ENCODE results near the gene P2RX2.

P2RX2 gene

GRCh38 chr12:132632521-132633228, 14.1 kb downstream of the P2RX2 start:
- H3K4me3 ChIP-seq (replicated peaks; ENCODE audit: low read depth, low read length) = no peak overlapping the region
- no peak for TF ChIP-seq CTCF (IDR thresholded peaks at IDR 0.05; ENCODE audit: low read length, missing control alignments)
- no peak for DNase-seq (ENCODE audit: low read depth)

GRCh38 chr12:132633398-132633797, 14.8 kb downstream of the P2RX2 start:
- no peak for DNase-seq (ENCODE audit: low read depth)
- TF ChIP-seq CTCF (IDR thresholded peaks at IDR 0.05; ENCODE audit: low read length, missing control alignments) = no peak
- no peak overlapping the region for H3K4me3 ChIP-seq (replicated peaks; ENCODE audit: low read depth, low read length)

- no peak for TF ChIP-seq CTCF (IDR thresholded peaks at IDR 0.05; ENCODE audit: low read length, missing control alignments)
- DNase-seq (ENCODE audit: low read depth) = no peak
- no peak overlapping the region for H3K4me3 ChIP-seq (replicated peaks; ENCODE audit: low read depth, low read length)
Measured at GRCh38 chr12:132633901-132634300, 15.3 kb downstream of the P2RX2 start.

GRCh38 chr12:132634411-132634990, 15.9 kb downstream of the P2RX2 start:
- TF ChIP-seq CTCF (IDR thresholded peaks at IDR 0.05; ENCODE audit: low read length, missing control alignments) = no peak
- no peak overlapping the region for H3K4me3 ChIP-seq (replicated peaks; ENCODE audit: low read depth, low read length)
- DNase-seq (ENCODE audit: low read depth) = no peak

GRCh38 chr12:132635076-132635955, 16.7 kb downstream of the P2RX2 start:
- DNase-seq (ENCODE audit: low read depth) = no peak
- H3K4me3 ChIP-seq (replicated peaks; ENCODE audit: low read depth, low read length) = no peak overlapping the region
- TF ChIP-seq CTCF (IDR thresholded peaks at IDR 0.05; ENCODE audit: low read length, missing control alignments) = no peak

GRCh38 chr12:132637811-132638210, 19.2 kb downstream of the P2RX2 start:
- no peak for DNase-seq (ENCODE audit: low read depth)
- H3K4me3 ChIP-seq (replicated peaks; ENCODE audit: low read depth, low read length) = no peak overlapping the region
- TF ChIP-seq CTCF (IDR thresholded peaks at IDR 0.05; ENCODE audit: low read length, missing control alignments) = no peak
